HepG2 (cell line): Measurements from ENCODE around the gene OSTF1. TPM values are rescaled to one million over a fixed set of nuclear protein-coding genes. Genes with fewer than 3 reads are reported as not detected.

Experiments
- ATAC-seq: fragments of 200-7000 bp; cut with Tn5 transposase; 3 replicates; pipeline ENCODE4 v1.9.1; 2020; ENCODE audit warnings: mild to moderate bottlenecking, moderate library complexity
- BruUV-seq: library from RNA; stranded (reverse); fragments of 400-500 nt; replicated peaks from 2 replicates; lab custom pipeline; 2021; lab: Mats Ljungman, UMichigan
- CTCF ChIA-PET: fragments of 300-600 bp; formaldehyde crosslinking; extraction: SDS; loops from one replicate; lab custom pipeline; 2021; ENCODE audit warnings: low total read pairs, inconsistent platforms, low intra/inter-chr PET ratio; lab: Yijun Ruan, JAX
- POLR2A ChIA-PET: fragments of 350-600 bp; sonication (Branson Sonifier 250); formaldehyde crosslinking; loops from one replicate; lab custom pipeline; 2020; ENCODE audit warnings: antibody characterized with exemption, inconsistent platforms; lab: Yijun Ruan, JAX
- DNase-seq: peaks from one replicate; pipeline ENCODE4 v3.0.0-alpha.2; 2015; ENCODE audit warnings: low spot score
- FAIRE-seq: peaks from 3 replicates; lab custom pipeline; 2011; peaks lifted over from hg19 to GRCh38; lab: Jason Lieb, UNC
- H2AFZ ChIP-seq: one replicate; pipeline ENCODE4 v1.6.1; 2011; ENCODE audit warnings: low read length, inconsistent platforms
- H3K27ac ChIP-seq: fragments of 300-600 bp; 3 replicates; pipeline ENCODE4 v1.8.0; 2011; ENCODE audit warnings: mixed run types, mild to moderate bottlenecking, mixed read lengths, low read length, inconsistent platforms; ENCODE audit not compliant: insufficient read depth; ENCODE audit errors: extremely low read length
- H3K27me3 ChIP-seq, 2 experiments: fragments of 200-600 bp in 1 of 2; 2 replicates in 1 of 2; 3 replicates in 1 of 2; pipeline versions ENCODE4 v1.6.0 to v1.8.0; 2011; ENCODE audit warnings: low read length in 2 of 2, mild to moderate bottlenecking in 2 of 2, moderate library complexity in 2 of 2, inconsistent platforms in 1 of 2; ENCODE audit not compliant: insufficient read depth in 2 of 2, control insufficient read depth in 1 of 2
- H3K36me3 ChIP-seq, 2 experiments: fragments of 200-600 bp in 1 of 2; replicated peaks in 1 of 2; 2 replicates in 1 of 2; 3 replicates in 1 of 2; pipeline versions ENCODE4 v1.5.1 to v1.8.0; 2011; ENCODE audit warnings: low read length in 2 of 2, inconsistent platforms in 1 of 2; ENCODE audit not compliant: insufficient read depth in 2 of 2, control insufficient read depth in 1 of 2
- H3K4me1 ChIP-seq: 2 replicates; pipeline ENCODE4 v1.5.1; 2012; ENCODE audit warnings: low read length, inconsistent platforms; ENCODE audit not compliant: insufficient read depth
- H3K4me2 ChIP-seq: 2 replicates; pipeline ENCODE4 v1.6.0; 2011; ENCODE audit warnings: low read depth, low read length, inconsistent platforms
- H3K4me3 ChIP-seq, 3 experiments: fragments of 200-600 bp in 1 of 3; sonication (generic), shearing (Covaris generic) in 1 of 3; replicated peaks in 1 of 3; 2 replicates each; pipeline ENCODE4 v1.5.1; 2011 to 2016; ENCODE audit warnings: low read length in 3 of 3, inconsistent platforms in 2 of 3, low read depth in 2 of 3, mild to moderate bottlenecking in 2 of 3, control low read depth in 1 of 3, mixed read lengths in 1 of 3; ENCODE audit not compliant: insufficient read depth in 1 of 3
- H3K79me2 ChIP-seq: one replicate; pipeline ENCODE4 v1.6.1; 2011; ENCODE audit warnings: low read length, inconsistent platforms; ENCODE audit not compliant: insufficient read depth
- H3K9ac ChIP-seq: 2 replicates; pipeline ENCODE4 v1.6.0; 2011; ENCODE audit warnings: mild to moderate bottlenecking, low read depth, low read length, inconsistent platforms; ENCODE audit not compliant: insufficient read depth
- H3K9me3 ChIP-seq: 2 replicates; pipeline ENCODE4 v1.5.1; 2012; ENCODE audit warnings: mild to moderate bottlenecking, low read length
- H4K20me1 ChIP-seq: 2 replicates; pipeline ENCODE4 v1.6.0; 2011; ENCODE audit warnings: inconsistent platforms, mild to moderate bottlenecking, low read length, moderate library complexity; ENCODE audit not compliant: insufficient read depth
- ATF7 ChIP-seq, 2 experiments: fragments of 450-650 bp in 1 of 2; sonication (generic) in 1 of 2; formaldehyde crosslinking in 1 of 2; IDR thresholded peaks; 2 replicates each; pipeline versions ENCODE4 v1.4.0 to v1.6.1; 2016 to 2020; ENCODE audit warnings: antibody characterized with exemption in 1 of 2, mild to moderate bottlenecking in 1 of 2, missing genetic modification reagents in 1 of 2
- CREB1 ChIP-seq, 2 experiments: fragments of 450-650 bp in 1 of 2; IDR thresholded peaks; 2 replicates each; pipeline ENCODE4 v1.6.1; 2016 to 2017; ENCODE audit warnings: control low read depth in 1 of 2, mild to moderate bottlenecking in 1 of 2, missing compliant biosample characterization in 1 of 2, missing genetic modification characterization in 1 of 2
- FOXP1 ChIP-seq, 2 experiments: fragments of 450-650 bp in 1 of 2; IDR thresholded peaks; 2 replicates each; pipeline ENCODE4 v1.6.1; 2017 to 2018; ENCODE audit warnings: antibody characterized with exemption in 1 of 2
- MAFK ChIP-seq, 2 experiments: IDR thresholded peaks in 1 of 2; conservative IDR thresholded peaks in 1 of 2; 2 replicates each; pipeline ENCODE4 v1.6.1; 2011; ENCODE audit warnings: improper control_type of control experiment in 2 of 2, low read length in 2 of 2
- WGBS: methylation state at CpG from one replicate; pipeline ENCODE4 v1.1.6; 2017; ENCODE audit warnings: low lambda C conversion rate; 5-methylcytosine and 5-hydroxymethylcytosine counted together
- in situ Hi-C: cut with HindIII; loops from 2 replicates; pipeline ENCODE4 v1.10.0; 2017; ENCODE audit warnings: low pct_unique_long_range_greater_than_20kb; ENCODE audit not compliant: extremely low pct_ligation_motif_present
- intact Hi-C: fragments of 100-400 bp; cut with micrococcal nuclease; formaldehyde crosslinking; loops from one replicate; pipeline ENCODE4 v1.10.0; 2022; ENCODE audit not compliant: unreplicated experiment
- polyA plus RNA-seq, 8 experiments: library from polyadenylated mRNA; depleted of rRNA in 3 of 8; stranded (reverse) in 7 of 8; unstranded in 1 of 8; fragments of >200 nt; fragmentation: Illumina TruSeq in 4 of 8; extraction: Trizol in 4 of 8; gene quantifications; 2 replicates each; pipeline versions ENCODE4 v1.2.1 to v1.2.3, GENCODE V29; 2011 to 2016; ENCODE audit warnings: low read depth in 4 of 8, missing spikeins in 1 of 8, mixed read lengths in 1 of 8; ENCODE audit not compliant: insufficient read depth in 1 of 8
- total RNA-seq, 5 experiments: library from RNA; depleted of rRNA; stranded (reverse); fragments of >200 nt; fragmentation: Illumina TruSeq; extraction: Trizol; gene quantifications; 2 replicates each; pipeline ENCODE4 v1.2.3, GENCODE V29; 2016; ENCODE audit warnings: low read depth in 1 of 5

The OSTF1 gene
- total and polyA plus RNA-seq, 2 of the 13 experiments (the other 11 are each of a cell fraction or from before 2014, with no cell fraction given): 16.8 to 39.0 TPM

GRCh38 chr9:75148561-75148960, 60.2 kb downstream of the OSTF1 start:
- no peaks in the 10 kb centered on the region for H3K9me3 ChIP-seq
- H3K4me1 ChIP-seq: no peaks in the 10 kb centered on the region
- H3K9ac ChIP-seq: no peak overlapping the region
- H3K27ac ChIP-seq: no peak overlapping the region
- ATAC-seq: no peak
- ChIA-PET POLR2A (no interaction called here), CTCF (no interaction called here)
- H3K79me2 ChIP-seq: no peaks in the 10 kb centered on the region
- TF ChIP-seq FOXP1 (IDR thresholded peaks at IDR 0.05) (no peak), FOXP1 (CRISPR knock-in tag; IDR thresholded peaks at IDR 0.05) (no peak), MAFK (conservative IDR thresholded peaks at IDR 0.05 in 1 of 2, IDR thresholded peaks at IDR 0.05 in 1 of 2; ENCODE audit: low read length in 2 of 2) (peak in 1 of 2 experiments; percentile 10; a peak in 1 of 4 replicates)
- FAIRE-seq: no peak
- no peak overlapping the region for H3K4me2 ChIP-seq
- intact Hi-C loops: no loop called here
- H3K27me3 ChIP-seq: no peaks in the 10 kb centered on the region
- WGBS: 100% methylated on average over 1 of the region's 1 CpG
- no peak for DNase-seq
- H3K36me3 ChIP-seq: peaks cover 0 to 14% of the 10 kb centered on the region in 2 experiments; a peak in 3 of 5 replicates
- in situ Hi-C loops: no loop called here
- no peak overlapping the region for H3K4me3 ChIP-seq
- no peak overlapping the region for H2AFZ ChIP-seq
- no peaks in the 10 kb centered on the region for H4K20me1 ChIP-seq
- BruUV-seq: no TSS peak

DNA sequence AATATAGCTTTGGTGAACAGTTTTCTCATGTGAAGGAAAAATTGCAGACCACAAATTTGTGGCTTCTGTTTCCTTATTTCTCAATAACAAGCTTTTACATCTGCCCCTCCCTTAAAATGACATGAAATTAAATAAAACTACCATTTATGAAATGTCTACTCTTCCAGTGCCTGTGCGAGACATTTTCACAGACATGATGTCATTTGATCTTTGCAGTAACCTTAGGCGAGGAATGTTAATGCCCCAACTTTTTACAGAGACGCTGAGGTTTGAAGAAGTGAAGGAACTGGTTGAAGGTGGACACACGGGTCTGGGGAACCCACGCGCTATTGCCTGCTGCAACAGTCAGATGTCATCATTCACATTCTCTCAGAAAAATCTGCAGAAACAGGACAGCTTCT, 61.5 kb downstream of the OSTF1 start:
- intact Hi-C loops: no loop called here
- POLR2A ChIA-PET: no interaction called here
- CTCF ChIA-PET: no interaction called here
- no peaks in the 10 kb centered on the region for H3K27me3 ChIP-seq
- no peak overlapping the region for H3K9ac ChIP-seq
- H3K4me1 ChIP-seq: no peaks in the 10 kb centered on the region
- no peak overlapping the region for H3K27ac ChIP-seq
- H3K79me2 ChIP-seq: no peaks in the 10 kb centered on the region
- 87% methylated on average over 6 of the region's 6 CpGs for WGBS
- in situ Hi-C loops: no loop called here
- H3K36me3 ChIP-seq: peaks cover 0 to 6% of the 10 kb centered on the region in 2 experiments; a peak in 3 of 5 replicates
- H3K4me3 ChIP-seq: no peak overlapping the region
- no peak overlapping the region for H2AFZ ChIP-seq
- BruUV-seq: no TSS peak
- FAIRE-seq (no peak), DNase-seq (no peak), ATAC-seq (no peak)
- no peak overlapping the region for H3K4me2 ChIP-seq
- TF ChIP-seq CREB1 (IDR thresholded peaks at IDR 0.05) (no peak), CREB1 (CRISPR knock-in tag; IDR thresholded peaks at IDR 0.05) (no peak), ATF7 (IDR thresholded peaks at IDR 0.05) (0 out of 2 replicates have a peak, but pooled peaks have one; percentile 10), ATF7 (CRISPR knock-in tag; IDR thresholded peaks at IDR 0.05) (no peak)
- no peaks in the 10 kb centered on the region for H3K9me3 ChIP-seq
- no peaks in the 10 kb centered on the region for H4K20me1 ChIP-seq
